ENCODE data around the gene BDKRB2. TPM values are rescaled to one million over a fixed set of nuclear protein-coding genes. Genes with fewer than 3 reads are reported as not detected.

BDKRB2 gene
- total and polyA plus RNA-seq, 2 of the 8 experiments (the other 6 are each of a cell fraction or from before 2014, with no cell fraction given) = 0.13 to 0.21 TPM

- TF ChIP-seq EP300 (IDR thresholded peaks at IDR 0.05; ENCODE audit: borderline replicate concordance in 1 of 2, low read depth in 2 of 2, low read length in 2 of 2) (no peak), POLR2A (IDR thresholded peaks at IDR 0.05; ENCODE audit: control extremely low read depth in 1 of 2, low read depth in 2 of 2, low read length in 2 of 2) (no peak)
- Histone ChIP-seq H2BK15ac (ENCODE audit: low read length) (0 out of 2 replicates have a peak overlapping the region, but pooled peaks have one; percentile 54), H2BK5ac (ENCODE audit: low read depth, low read length) (no peak overlapping the region), H4K91ac (replicated peaks; ENCODE audit: insufficient read length, low read length) (no peak overlapping the region), H3K9ac (replicated peaks in 1 of 4; ENCODE audit: extremely low read depth in 1 of 4, low read depth in 3 of 4, low read length in 3 of 4) (no peak overlapping the region), H3K4me3 (ENCODE audit: extremely low read depth in 1 of 4, insufficient read depth in 2 of 4, low read depth in 3 of 4, low read length in 4 of 4) (no peak overlapping the region), H4K8ac (ENCODE audit: extremely low read depth, insufficient read depth, low read length) (no peak overlapping the region), H4K5ac (ENCODE audit: insufficient read length, low read depth, low read length) (no peak overlapping the region), H3K18ac (ENCODE audit: extremely low read depth, low read length) (no peak overlapping the region), H4K20me1 (replicated peaks in 1 of 2; ENCODE audit: control insufficient read depth in 1 of 2, insufficient read depth in 2 of 2, low read length in 2 of 2) (no peaks in the 10 kb centered on the region), H2BK20ac (ENCODE audit: low read length) (no peak overlapping the region), H3K23ac (ENCODE audit: insufficient read length) (no peak overlapping the region), H3K4ac (replicated peaks; ENCODE audit: insufficient read length, low read depth, low read length) (peak overlapping the region; percentile 58), H3K79me2 (ENCODE audit: control insufficient read depth in 1 of 2, insufficient read depth in 2 of 2, low read length in 2 of 2) (no peaks in the 10 kb centered on the region), H3K4me1 (replicated peaks in 1 of 4; ENCODE audit: control insufficient read depth in 3 of 4, insufficient read depth in 4 of 4, low read length in 3 of 4) (peaks cover 0 to 4% (median 2%) of the 10 kb centered on the region in 4 experiments; a peak in 3 of 7 replicates), H3K23me2 (ENCODE audit: low read depth, low read length) (no peaks in the 10 kb centered on the region), H2BK120ac (replicated peaks; ENCODE audit: low read depth, low read length) (peak overlapping the region; percentile 25), H3K27me3 (replicated peaks in 1 of 4; ENCODE audit: control insufficient read depth in 3 of 4, extremely low read depth in 1 of 4, insufficient read depth in 3 of 4, low read length in 3 of 4) (no peaks in the 10 kb centered on the region), H3K4me2 (ENCODE audit: insufficient read depth in 1 of 2, low read depth in 2 of 2, low read length in 2 of 2) (no peak overlapping the region), H3K56ac (replicated peaks; ENCODE audit: insufficient read length, low read depth, low read length) (no peak overlapping the region), H2BK12ac (ENCODE audit: low read depth, low read length) (no peak overlapping the region), H3K14ac (ENCODE audit: insufficient read length) (no peak overlapping the region), H2AK5ac (ENCODE audit: low read depth, low read length) (no peak overlapping the region), H3K36me3 (ENCODE audit: control insufficient read depth in 2 of 4, insufficient read depth in 4 of 4, low read length in 3 of 4) (no peaks in the 10 kb centered on the region), H2AFZ (ENCODE audit: low read length) (no peak overlapping the region), H3K9me3 (ENCODE audit: insufficient read depth in 2 of 2, low read depth in 1 of 2, low read length in 1 of 2) (no peaks in the 10 kb centered on the region), H3K27ac (ENCODE audit: low read depth, low read length) (no peak overlapping the region), H3K79me1 (ENCODE audit: low read depth, low read length) (no peaks in the 10 kb centered on the region)
- 76% methylated on average over 4 of the region's 4 CpGs; no CpG with 5 or more reads in 1 of the 2 experiments for WGBS, 2 experiments (ENCODE audit: extremely low coverage in 1 of 2, insufficient coverage in 1 of 2, insufficient read length in 1 of 2, insufficient replicate concordance in 2 of 2, low coverage in 1 of 2, low lambda C conversion rate in 2 of 2, missing lambda C conversion rate in 1 of 2)
- DNase-seq (ENCODE audit: low read depth in 1 of 2, low spot score in 2 of 2) = no peak
- no peak for FAIRE-seq
- POLR2A ChIA-PET (ENCODE audit: partially characterized antibody) = no interaction called here
- CTCF ChIA-PET (ENCODE audit: partially characterized antibody) = interaction anchor here (1.0 to 6.0 kb wide), 7 partner anchors 10 to 416 kb away, joined by 3 to 23 read pairs (median 3); no protein-coding TSS in a partner anchor
These were observed 47.1 kb downstream of the BDKRB2 start for GRCh38 chr14:96251656-96252155.

Data from H1 (cell line).